Activated CD4-positive, alpha-beta T cell treated with anti-CD3 and anti-CD28 coated beads, Interleukin-2, amount 50 U/mL, for 1 hour (primary cell): ENCODE measurements around the gene IRF9.

Source experiments
- DNase-seq: peaks from one replicate; pipeline ENCODE4 v3.0.0-alpha.2; 2020

IRF9 gene

DNA sequence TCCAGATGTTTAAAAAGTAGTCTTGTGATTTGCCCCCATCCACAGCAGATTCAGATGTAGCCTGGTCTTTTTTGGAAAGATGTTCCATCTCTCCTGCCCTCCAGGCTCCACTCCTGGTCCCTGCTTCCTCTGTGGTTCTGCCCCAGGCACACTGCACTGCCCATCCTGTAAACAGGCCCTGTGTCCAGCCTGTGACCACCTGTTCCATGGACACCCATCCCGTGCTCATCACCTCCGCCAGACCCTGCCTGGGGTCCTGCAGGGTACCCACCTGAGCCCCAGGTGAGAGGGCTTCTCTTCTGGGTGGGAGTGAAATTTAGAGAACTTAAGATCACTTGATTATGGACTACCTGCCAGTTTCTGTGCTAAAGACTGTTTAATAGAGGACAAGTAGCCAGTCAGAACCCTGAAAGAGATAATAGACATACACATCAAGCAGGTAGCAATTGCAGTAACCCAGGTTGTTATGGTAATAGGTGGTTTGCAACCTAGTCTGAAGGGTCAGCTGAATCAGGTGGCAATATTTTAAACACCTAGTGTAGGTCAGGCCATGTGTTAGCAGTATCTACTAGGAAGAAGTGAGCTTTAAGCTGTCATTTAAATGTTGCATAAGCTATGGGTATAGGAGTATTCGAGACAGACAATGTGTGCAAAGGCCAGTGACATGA, 11.6 kb upstream of the IRF9 start:
- DNase-seq: no peak

- DNase-seq: no peak
Measured at GRCh38 chr14:24150061-24150460, 11.0 kb upstream of the IRF9 start.

- DNase-seq: no peak
Measured at GRCh38 chr14:24150567-24150966, 10.5 kb upstream of the IRF9 start.

GRCh38 chr14:24150993-24151392, 10.1 kb upstream of the IRF9 start:
- no peak for DNase-seq

DNA sequence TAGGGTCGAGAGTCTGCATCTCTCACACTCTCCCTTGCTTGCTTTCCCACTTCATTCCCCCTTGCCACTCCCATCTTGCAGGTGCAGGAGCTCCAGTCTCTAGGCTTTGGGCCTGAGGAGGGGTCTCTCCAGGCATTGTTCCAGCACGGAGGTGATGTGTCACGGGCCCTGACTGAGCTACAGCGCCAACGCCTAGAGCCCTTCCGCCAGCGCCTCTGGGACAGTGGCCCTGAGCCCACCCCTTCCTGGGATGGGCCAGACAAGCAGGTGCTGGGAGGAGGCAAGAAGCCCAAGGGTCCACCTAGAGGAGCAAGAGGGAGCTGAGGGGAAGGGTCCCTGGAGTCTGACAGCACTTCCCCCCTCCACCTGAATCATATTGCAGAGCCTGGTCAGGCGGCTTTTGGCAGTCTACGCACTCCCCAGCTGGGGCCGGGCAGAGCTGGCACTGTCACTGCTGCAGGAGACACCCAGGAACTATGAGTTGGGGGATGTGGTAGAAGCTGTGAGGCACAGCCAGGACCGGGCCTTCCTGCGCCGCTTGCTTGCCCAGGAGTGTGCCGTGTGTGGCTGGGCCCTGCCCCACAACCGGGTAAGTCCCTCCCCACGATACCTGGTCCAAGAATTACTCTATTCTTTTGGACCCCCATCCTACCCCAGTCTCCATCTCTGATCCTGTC, 9.5 kb upstream of the IRF9 start:
- DNase-seq: no peak

GRCh38 chr14:24155100-24155499, 6.0 kb upstream of the IRF9 start:
- DNase-seq: no peak

DNA sequence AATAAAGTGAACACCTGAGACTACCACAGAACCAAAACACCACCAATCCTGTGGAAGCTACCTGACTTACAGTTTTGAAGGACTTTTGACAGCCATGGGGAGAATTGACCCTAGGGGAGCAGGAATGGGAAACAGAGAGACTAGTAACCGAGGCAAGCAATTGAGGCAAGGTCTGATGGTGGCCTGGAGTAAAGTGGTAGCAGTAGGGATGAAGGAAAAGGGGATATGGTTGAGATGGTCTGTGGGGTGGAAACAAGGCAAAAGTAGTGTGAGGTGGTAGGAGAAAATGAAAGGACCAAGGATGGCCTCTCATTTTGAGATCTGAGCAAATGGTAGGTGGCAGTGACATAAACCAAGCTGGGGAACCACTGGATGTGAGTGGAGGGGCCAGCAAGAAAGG, 4.2 kb upstream of the IRF9 start:
- DNase-seq: no peak

DNA sequence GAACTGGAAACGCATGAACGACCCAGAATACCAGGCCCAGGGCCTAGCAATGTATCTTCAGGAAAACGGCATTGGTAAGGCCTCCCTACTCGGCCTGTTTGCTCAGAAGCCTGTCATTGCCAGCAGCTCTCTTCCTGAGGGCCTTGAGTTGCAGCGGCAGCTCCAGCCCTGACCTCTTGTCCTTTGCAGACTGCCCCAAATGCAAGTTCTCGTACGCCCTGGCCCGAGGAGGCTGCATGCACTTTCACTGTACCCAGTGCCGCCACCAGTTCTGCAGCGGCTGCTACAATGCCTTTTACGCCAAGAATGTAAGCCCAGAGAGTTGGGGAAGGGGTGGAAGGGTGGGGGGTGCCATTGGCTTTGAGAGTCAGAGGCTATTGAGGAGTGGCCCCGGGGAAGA, 3.7 kb upstream of the IRF9 start:
- no peak for DNase-seq

DNA sequence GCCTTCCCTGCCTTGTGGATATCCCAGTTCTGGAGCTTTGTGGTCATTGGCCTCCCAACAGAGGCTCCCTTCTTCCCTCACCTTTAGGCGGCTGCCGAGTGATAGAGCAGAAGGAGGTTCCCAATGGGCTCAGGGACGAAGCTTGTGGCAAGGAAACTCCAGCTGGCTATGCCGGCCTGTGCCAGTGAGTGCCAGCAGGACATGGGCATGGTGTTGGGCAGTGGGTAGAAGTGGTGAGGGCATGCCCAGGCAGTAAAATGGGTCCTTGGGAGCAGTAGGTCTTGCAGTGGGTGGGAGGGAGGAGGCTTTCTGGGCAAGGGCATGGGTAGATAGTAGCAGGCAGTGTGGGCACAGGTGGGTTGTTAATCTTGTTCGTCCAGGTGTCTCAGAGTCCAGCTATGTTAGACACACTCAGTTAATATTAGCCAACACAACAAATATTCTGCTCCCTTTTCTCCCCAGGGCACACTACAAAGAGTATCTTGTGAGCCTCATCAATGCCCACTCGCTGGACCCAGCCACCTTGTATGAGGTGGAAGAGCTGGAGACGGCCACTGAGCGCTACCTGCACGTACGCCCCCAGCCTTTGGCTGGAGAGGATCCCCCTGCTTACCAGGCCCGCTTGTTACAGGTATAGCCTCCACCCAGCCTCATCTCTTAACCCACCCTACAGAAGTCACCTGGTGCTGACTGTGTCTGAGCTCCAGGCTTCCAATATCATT, 1.1 kb upstream of the IRF9 start:
- DNase-seq: no peak

DNA sequence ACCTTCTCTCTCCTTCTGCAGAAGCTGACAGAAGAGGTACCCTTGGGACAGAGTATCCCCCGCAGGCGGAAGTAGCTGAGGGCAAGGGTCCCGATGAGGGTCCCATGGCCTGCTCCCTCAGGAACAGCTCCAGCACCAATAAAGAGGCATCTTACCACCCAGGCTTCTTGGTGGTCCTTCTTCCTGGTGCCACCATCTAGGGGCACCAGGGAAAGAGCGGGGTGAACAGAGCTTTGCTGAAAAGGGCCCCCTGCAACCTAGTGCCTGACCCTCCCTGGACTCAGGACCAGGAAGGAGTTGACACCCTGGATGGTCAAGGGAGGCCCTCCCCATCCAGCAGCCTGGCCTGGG, 591 bp upstream of the IRF9 start:
- no peak for DNase-seq

DNA sequence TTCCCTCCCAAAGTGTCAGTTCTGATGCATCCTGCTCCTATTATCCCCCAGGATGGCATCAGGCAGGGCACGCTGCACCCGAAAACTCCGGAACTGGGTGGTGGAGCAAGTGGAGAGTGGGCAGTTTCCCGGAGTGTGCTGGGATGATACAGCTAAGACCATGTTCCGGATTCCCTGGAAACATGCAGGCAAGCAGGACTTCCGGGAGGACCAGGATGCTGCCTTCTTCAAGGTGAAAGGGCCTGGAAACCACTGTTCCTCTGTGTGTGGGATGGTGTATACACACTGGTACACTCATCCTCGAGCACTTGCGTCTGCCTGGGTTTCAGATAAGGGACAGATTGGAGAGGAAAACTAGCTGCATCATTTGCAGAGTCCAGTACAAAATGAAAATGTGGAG, 1.0 kb downstream of the IRF9 start:
- no peak for DNase-seq

DNA sequence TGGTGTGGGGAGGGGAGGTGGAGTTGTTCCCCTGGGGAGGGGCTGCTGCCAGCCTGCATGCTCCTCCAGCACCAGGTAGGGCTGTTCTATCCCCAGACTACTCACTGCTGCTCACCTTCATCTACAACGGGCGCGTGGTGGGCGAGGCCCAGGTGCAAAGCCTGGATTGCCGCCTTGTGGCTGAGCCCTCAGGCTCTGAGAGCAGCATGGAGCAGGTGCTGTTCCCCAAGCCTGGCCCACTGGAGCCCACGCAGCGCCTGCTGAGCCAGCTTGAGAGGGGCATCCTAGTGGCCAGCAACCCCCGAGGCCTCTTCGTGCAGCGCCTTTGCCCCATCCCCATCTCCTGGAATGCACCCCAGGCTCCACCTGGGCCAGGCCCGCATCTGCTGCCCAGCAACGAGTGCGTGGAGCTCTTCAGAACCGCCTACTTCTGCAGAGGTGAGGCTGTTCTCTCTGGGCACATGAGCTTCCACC, 3.5 kb downstream of the IRF9 start:
- DNase-seq: no peak

- no peak for DNase-seq
Measured at GRCh38 chr14:24165785-24166184, 4.7 kb downstream of the IRF9 start.

DNA sequence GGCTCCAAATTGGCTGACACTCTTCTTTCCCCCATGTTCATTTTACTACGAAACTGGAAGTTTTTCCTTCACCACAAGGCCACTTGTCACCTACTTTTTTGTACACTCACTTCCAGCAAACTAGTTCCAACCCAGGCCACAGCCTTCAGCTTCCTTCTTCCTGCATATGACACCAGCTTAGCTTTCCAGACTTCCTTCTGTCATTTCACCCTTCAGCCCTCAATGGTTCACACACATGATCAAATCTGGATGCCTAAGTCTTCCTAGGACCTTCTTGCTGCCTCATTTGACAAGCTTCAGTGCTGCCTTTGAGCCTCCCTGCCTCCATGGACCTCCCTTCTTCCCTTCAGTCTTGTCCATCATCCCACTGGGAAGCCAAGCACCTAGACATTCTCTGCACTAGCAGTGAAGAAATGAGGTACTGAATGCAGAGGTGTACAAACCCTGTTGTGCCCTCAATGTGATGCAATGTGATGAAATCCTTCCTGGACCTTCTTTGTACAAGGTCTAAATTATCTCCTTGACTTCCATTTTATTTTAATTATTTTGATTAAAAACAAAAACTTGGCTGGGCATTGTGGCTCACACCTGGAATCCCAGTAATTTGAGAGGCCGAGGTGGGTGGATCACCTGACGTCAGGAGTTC, 6.5 kb downstream of the IRF9 start:
- DNase-seq: no peak

- DNase-seq: peak; percentile 67
Measured at GRCh38 chr14:24171422-24172260, 10.6 kb downstream of the IRF9 start, which contains the start of gene REC8. Gene REC8 (plus strand): TSS chr14:24172080. CDS start chr14:24172553, 473 bp downstream.

GRCh38 chr14:24172261-24172860, 11.3 kb downstream of the IRF9 start:
- no peak for DNase-seq

DNA sequence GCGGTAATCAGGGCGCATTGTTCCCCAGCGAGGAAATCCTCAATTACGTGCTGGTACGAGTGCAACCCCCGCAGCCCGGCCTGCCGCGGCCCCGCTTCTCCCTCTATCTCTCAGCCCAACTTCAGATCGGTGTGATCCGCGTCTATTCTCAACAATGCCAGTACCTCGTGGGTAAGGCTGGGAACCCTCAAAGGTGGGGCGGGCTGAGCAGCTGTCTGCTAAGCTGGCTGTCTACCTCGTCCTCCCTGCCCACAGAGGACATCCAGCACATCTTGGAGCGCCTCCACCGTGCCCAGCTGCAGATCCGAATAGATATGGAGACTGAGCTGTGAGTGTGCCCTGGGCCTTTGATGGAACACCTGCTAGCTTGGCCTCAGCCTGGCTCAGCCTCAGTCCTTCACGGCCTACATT, 11.8 kb downstream of the IRF9 start:
- DNase-seq: no peak

DNA sequence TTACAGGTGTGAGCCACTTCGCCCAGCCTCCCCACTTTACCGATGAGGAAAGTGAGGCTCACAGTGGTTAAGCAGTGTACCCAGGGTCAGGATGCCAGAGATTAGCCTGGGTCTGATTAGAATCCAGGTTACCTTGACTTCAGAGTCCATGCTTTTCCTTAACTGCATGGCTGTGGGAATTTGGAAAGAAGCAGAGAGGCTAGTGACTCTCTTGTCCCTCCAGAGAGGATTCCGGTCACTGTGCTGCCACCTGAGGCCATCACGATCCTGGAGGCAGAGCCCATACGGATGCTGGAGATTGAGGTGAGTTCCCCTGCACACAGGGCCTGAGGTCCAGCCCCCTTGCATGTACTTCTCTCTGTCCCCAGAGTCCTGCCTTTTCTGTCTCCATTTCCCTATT, 15.5 kb downstream of the IRF9 start:
- no peak for DNase-seq

DNA sequence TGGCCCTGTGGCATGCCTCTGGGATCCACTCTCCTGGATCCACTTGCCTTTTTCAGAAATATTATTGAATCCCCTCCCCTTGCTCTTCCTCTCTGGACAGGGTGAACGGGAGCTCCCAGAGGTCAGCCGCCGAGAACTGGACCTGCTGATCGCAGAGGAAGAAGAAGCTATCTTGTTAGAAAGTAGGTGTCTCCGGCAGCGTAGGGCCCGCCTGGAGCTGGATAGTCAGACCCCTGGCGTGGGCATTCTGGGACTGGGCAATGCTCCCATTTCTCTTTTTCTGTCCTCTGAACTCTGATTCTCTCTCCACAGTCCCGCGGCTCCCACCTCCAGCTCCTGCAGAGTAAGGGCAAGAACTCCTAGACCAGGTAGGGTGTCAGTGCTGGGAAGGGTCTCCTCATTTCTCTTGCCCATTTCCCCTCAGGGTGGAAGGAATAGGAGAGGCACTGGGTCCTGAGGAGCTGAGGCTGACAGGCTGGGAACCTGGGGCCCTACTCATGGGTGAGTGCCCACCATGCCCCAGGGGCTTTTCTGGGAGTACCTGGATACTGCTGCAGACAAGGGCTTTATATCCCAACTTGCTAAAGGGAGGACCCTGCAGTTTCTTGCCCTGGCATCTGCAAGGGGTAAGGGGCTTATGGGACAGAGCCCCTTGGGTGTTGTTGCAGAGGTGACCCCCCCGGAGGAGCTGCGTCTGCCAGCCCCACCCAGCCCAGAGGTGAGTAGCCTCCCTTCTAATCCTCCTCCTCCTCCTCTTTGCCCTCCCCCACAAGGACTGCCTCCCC, 16.2 kb downstream of the IRF9 start:
- no peak for DNase-seq

DNA sequence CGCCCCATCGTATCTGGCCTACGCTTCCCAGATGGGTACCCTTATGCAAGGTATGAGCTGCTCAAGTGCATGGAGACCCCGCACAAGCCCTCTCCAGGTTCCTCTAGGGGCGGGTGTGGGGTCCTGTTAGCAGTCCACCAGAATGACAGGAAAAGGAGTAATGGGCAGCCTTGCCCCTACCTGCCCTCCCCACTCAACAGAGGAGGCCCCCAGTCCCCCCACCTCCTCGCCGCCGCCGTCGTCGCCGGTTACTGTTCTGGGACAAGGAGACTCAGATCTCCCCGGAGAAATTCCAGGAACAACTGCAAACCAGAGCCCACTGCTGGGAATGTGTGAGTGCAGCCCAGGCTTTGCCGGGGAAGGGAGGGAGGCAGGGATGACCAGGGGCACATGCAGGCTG, 16.8 kb downstream of the IRF9 start:
- no peak for DNase-seq

DNA sequence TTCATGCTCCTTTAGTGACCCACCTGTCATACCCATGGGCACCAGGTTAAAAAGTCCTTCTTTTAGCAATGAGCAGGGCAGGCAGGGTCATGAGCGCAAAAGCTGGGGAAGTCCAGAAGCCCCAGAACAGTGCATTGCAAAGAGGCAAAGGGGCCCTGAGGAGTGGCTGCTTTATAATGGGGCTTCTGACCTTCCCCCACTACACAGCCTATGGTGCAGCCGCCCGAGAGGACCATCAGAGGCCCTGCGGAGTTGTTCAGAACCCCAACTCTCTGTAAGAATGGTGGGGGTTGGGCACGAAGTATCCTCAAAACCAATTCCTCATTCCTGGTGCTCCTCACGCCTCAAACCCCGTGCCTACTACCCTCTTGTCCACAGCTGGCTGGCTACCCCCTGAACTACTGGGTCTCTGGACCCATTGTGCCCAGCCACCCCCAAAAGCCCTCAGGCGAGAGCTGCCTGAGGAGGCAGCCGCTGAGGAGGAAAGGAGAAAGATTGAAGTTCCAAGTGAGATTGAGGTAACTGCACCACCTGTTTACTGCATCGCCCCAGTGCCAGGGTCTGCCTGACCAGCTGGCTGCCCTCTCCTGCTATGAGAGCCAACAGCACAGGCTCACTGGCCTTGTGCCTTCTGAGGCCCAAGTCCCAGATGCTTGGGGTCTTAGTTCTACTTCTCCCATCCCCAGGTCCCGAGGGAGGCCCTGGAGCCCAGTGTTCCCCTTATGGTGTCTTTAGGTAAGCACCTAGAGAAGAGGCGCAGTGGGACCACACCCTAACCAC, 17.5 kb downstream of the IRF9 start:
- no peak for DNase-seq
